Parathyroid adenoma (tissue), 2 donors: ENCODE results near the gene TJAP1.

Experiments used
- H2AFZ ChIP-seq: fragments of 300-600 bp; sonication (generic); one replicate; pipeline ENCODE4 v1.7.0; 2017; ENCODE audit warnings: antibody characterized with exemption, mild to moderate bottlenecking
- H3K27ac ChIP-seq: fragments of 300-600 bp; sonication (generic); one replicate; pipeline ENCODE4 v1.7.0; 2017
- H3K27me3 ChIP-seq: fragments of 300-600 bp; sonication (generic); one replicate; pipeline ENCODE4 v1.7.0; 2017; ENCODE audit warnings: low read length; ENCODE audit not compliant: control insufficient read depth, insufficient read depth
- H3K36me3 ChIP-seq: fragments of 300-600 bp; sonication (generic); one replicate; pipeline ENCODE4 v1.7.0; 2017; ENCODE audit warnings: low read length; ENCODE audit not compliant: control insufficient read depth, insufficient read depth
- H3K4me1 ChIP-seq: fragments of 300-600 bp; sonication (generic); one replicate; pipeline ENCODE4 v1.7.0; 2017; ENCODE audit warnings: control low read depth
- H3K4me2 ChIP-seq: fragments of 300-600 bp; sonication (generic); one replicate; pipeline ENCODE4 v1.7.0; 2017; ENCODE audit warnings: low read length
- H3K4me3 ChIP-seq: fragments of 300-600 bp; sonication (generic); one replicate; pipeline ENCODE4 v1.7.0; 2017; ENCODE audit warnings: low read depth, low read length
- H3K79me2 ChIP-seq: fragments of 300-600 bp; sonication (generic); one replicate; pipeline ENCODE4 v1.7.0; 2017; ENCODE audit warnings: control low read depth
- H3K9ac ChIP-seq: fragments of 300-600 bp; sonication (generic); one replicate; pipeline ENCODE4 v1.7.0; 2017; ENCODE audit warnings: mild to moderate bottlenecking
- H3K9me3 ChIP-seq: fragments of 300-600 bp; sonication (generic); one replicate; pipeline ENCODE4 v1.7.0; 2017; ENCODE audit warnings: low read length; ENCODE audit not compliant: control insufficient read depth
- CTCF ChIP-seq: fragments of 300-600 bp; sonication (generic); IDR thresholded peaks from one replicate; pipeline ENCODE4 v1.7.0; 2017; ENCODE audit warnings: antibody characterized with exemption, mild to moderate bottlenecking
- donor health status: primary hyperparathyroidism.

TJAP1 gene

DNA sequence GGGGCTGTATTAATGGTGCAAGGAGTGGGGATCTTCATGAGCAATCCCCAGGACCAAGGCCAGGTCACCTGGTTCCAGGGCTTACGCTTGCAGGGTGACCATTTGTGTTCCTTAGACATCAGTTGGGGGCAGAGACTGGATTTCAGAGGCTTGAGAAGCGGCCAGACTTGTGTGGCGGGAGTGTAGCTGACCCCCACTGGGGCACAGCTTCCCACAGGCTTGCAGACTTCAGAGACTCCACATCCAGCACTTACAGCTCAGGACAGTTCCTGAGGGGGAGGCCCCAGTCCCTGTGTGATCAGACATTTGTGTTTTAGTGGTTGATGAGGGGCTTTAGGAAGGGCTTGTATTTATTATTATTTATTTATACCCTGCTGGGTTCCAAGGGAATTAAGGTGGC, 15.3 kb downstream of the TJAP1 start:
- Histone ChIP-seq H3K36me3 (no peaks in the 10 kb centered on the region), H3K27ac (no peak overlapping the region), H3K4me3 (no peak overlapping the region), H3K9ac (no peak overlapping the region), H3K27me3 (no peaks in the 10 kb centered on the region), H3K4me1 (peaks cover 2% of the 10 kb centered on the region), H3K9me3 (no peaks in the 10 kb centered on the region), H3K79me2 (peaks cover 24% of the 10 kb centered on the region), H3K4me2 (no peak overlapping the region), H2AFZ (no peak overlapping the region)
- no peak for TF ChIP-seq CTCF

DNA sequence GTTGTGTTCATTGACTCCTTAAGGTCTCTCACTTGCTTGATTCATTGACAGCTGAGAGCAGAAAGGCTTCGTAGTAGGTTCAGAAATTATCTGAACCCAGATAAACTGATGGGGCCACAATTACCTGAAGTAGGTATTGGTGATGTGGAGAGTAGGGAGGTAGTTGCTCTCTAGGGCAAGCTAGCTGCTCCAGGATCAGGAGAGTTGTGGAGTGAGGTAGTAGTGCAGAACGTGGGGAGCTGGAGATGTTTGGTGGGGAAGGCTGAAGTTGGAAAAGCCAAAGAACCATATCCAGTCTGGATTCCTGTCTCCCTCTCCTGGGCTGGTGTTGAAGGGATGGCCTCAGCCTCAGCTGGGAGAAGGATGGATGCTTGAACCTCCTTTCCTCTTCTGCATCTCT, 15.9 kb downstream of the TJAP1 start:
- H2AFZ ChIP-seq: no peak overlapping the region
- no peak overlapping the region for H3K4me2 ChIP-seq
- no peaks in the 10 kb centered on the region for H3K9me3 ChIP-seq
- H3K4me1 ChIP-seq: peaks cover 2% of the 10 kb centered on the region
- no peak overlapping the region for H3K9ac ChIP-seq
- H3K79me2 ChIP-seq: peaks cover 24% of the 10 kb centered on the region
- H3K36me3 ChIP-seq: no peaks in the 10 kb centered on the region
- no peaks in the 10 kb centered on the region for H3K27me3 ChIP-seq
- no peak overlapping the region for H3K27ac ChIP-seq
- H3K4me3 ChIP-seq: no peak overlapping the region
- no peak for TF ChIP-seq CTCF

GRCh38 chr6:43493833-43494232, 16.5 kb downstream of the TJAP1 start:
- no peak for TF ChIP-seq CTCF
- no peak overlapping the region for H3K4me3 ChIP-seq
- peaks cover 24% of the 10 kb centered on the region for H3K79me2 ChIP-seq
- H3K4me1 ChIP-seq: peaks cover 2% of the 10 kb centered on the region
- H2AFZ ChIP-seq: no peak overlapping the region
- no peaks in the 10 kb centered on the region for H3K36me3 ChIP-seq
- no peak overlapping the region for H3K9ac ChIP-seq
- H3K27ac ChIP-seq: no peak overlapping the region
- no peaks in the 10 kb centered on the region for H3K9me3 ChIP-seq
- no peak overlapping the region for H3K4me2 ChIP-seq
- no peaks in the 10 kb centered on the region for H3K27me3 ChIP-seq

DNA sequence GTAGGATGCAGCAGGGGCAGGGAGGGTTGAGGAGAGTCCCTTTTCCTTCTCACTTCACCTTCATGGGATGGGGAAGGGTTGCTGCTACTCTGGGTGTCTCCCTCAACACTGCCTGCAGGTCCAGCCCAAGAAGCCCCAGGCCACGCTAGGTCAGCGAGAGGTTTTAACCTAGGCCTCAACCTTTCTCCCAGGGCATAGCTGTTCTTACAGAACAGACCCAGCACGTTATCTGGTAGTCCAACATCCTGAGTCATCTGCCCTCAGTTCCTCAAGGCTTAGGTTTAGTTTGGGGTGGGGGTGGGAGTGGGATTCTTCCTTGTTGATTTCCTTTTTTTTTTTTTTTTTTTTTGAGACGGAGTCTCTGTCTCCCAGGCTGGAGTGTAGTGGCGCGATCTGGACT, 17.0 kb downstream of the TJAP1 start:
- Histone ChIP-seq H2AFZ (no peak overlapping the region), H3K4me3 (no peak overlapping the region), H3K4me2 (no peak overlapping the region), H3K27me3 (no peaks in the 10 kb centered on the region), H3K9ac (no peak overlapping the region), H3K36me3 (no peaks in the 10 kb centered on the region), H3K4me1 (peaks cover 2% of the 10 kb centered on the region), H3K9me3 (no peaks in the 10 kb centered on the region), H3K79me2 (peaks cover 20% of the 10 kb centered on the region), H3K27ac (no peak overlapping the region)
- no peak for TF ChIP-seq CTCF

DNA sequence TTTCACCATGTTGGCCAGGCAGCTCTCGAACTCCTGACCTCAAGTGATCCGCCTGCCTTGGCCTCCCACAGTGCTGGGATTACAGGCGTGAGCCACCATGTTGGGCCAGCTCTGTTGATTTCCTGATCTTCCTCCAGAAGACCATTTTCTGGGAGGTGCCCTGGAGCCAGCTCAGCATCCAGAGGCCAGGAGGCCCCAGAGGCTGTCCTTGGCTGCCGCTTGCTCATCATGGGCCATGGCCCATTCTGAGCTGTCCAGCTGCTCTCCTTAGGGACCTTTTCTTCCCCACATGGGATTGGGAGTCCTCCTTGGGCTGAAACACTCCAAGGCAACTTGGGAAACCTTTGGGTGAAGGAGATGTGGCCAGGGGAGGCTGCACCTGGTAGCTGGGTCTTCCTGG, 17.4 kb downstream of the TJAP1 start:
- no peaks in the 10 kb centered on the region for H3K9me3 ChIP-seq
- no peak overlapping the region for H2AFZ ChIP-seq
- H3K36me3 ChIP-seq: no peaks in the 10 kb centered on the region
- peaks cover 15% of the 10 kb centered on the region for H3K79me2 ChIP-seq
- no peak for TF ChIP-seq CTCF
- H3K9ac ChIP-seq: no peak overlapping the region
- no peaks in the 10 kb centered on the region for H3K27me3 ChIP-seq
- no peak overlapping the region for H3K4me2 ChIP-seq
- no peak overlapping the region for H3K27ac ChIP-seq
- H3K4me1 ChIP-seq: peaks cover 2% of the 10 kb centered on the region
- no peak overlapping the region for H3K4me3 ChIP-seq
